ACC112 (cell line): ENCODE results near the gene CPSF2.
"Not testable (repeated sequence)": the region's sequence is repeated elsewhere in the genome, so short reads cannot be mapped to it uniquely, and the experiment has no call there.

ENCODE experiments used
- H2AFZ ChIP-seq: fragments of 200-600 bp; sonication (generic); one replicate; pipeline ENCODE4 v1.6.0; 2017; ENCODE audit warnings: antibody characterized with exemption, low read length; ENCODE audit not compliant: unreplicated experiment
- H3K27ac ChIP-seq: fragments of 200-600 bp; sonication (generic); 2 replicates; pipeline ENCODE4 v1.5.1; 2014; ENCODE audit warnings: low read depth, mild to moderate bottlenecking, antibody characterized with exemption, low read length, moderate library complexity
- H3K27me3 ChIP-seq: fragments of 200-600 bp; sonication (generic); 2 replicates; pipeline ENCODE4 v1.6.1; 2014; ENCODE audit warnings: mild to moderate bottlenecking, antibody characterized with exemption, low read length, moderate library complexity, mixed read lengths; ENCODE audit not compliant: insufficient read depth
- H3K36me3 ChIP-seq: fragments of 200-600 bp; sonication (generic); 2 replicates; pipeline ENCODE4 v1.6.1; 2016; ENCODE audit warnings: mild to moderate bottlenecking, antibody characterized with exemption, low read length, moderate library complexity, mixed read lengths; ENCODE audit not compliant: insufficient read depth
- H3K4me1 ChIP-seq: fragments of 200-600 bp; sonication (generic); one replicate; pipeline ENCODE4 v1.6.1; 2016; ENCODE audit warnings: low read length, mixed read lengths; ENCODE audit not compliant: insufficient read depth, unreplicated experiment, control insufficient read depth
- H3K4me3 ChIP-seq: fragments of 200-600 bp; sonication (generic); 2 replicates; pipeline ENCODE4 v1.5.1; 2014; ENCODE audit warnings: mild to moderate bottlenecking, low read depth, low read length
- H3K79me2 ChIP-seq: fragments of 200-600 bp; sonication (generic); one replicate; pipeline ENCODE4 v1.6.0; 2016; ENCODE audit warnings: low read length; ENCODE audit not compliant: control insufficient read depth, unreplicated experiment, insufficient read depth

Gene CPSF2

GRCh38 chr14:92198804-92199203, 77.0 kb downstream of the CPSF2 start:
- no peak overlapping the region for H3K4me3 ChIP-seq
- H3K36me3 ChIP-seq, result no peaks in the 10 kb centered on the region
- H3K79me2 ChIP-seq, result no peaks in the 10 kb centered on the region
- no peaks in the 10 kb centered on the region for H3K4me1 ChIP-seq
- H3K27me3 ChIP-seq, result peaks cover 63% of the 10 kb centered on the region
- H3K27ac ChIP-seq, result no peak overlapping the region
- no peak overlapping the region for H2AFZ ChIP-seq

- no peak overlapping the region for H2AFZ ChIP-seq
- H3K36me3 ChIP-seq, result no peaks in the 10 kb centered on the region
- H3K27ac ChIP-seq, result no peak overlapping the region
- H3K4me1 ChIP-seq, result no peaks in the 10 kb centered on the region
- H3K27me3 ChIP-seq, result peaks cover 72% of the 10 kb centered on the region
- no peaks in the 10 kb centered on the region for H3K79me2 ChIP-seq
- H3K4me3 ChIP-seq, result no peak overlapping the region
Measured at GRCh38 chr14:92199763-92200162, 78.0 kb downstream of the CPSF2 start.

GRCh38 chr14:92203116-92203515, 81.3 kb downstream of the CPSF2 start:
- Histone ChIP-seq H3K4me1 (no peaks in the 10 kb centered on the region), H2AFZ (no peak overlapping the region), H3K27me3 (peaks cover 76% of the 10 kb centered on the region), H3K27ac (no peak overlapping the region), H3K79me2 (no peaks in the 10 kb centered on the region), H3K36me3 (no peaks in the 10 kb centered on the region), H3K4me3 (no peak overlapping the region)

GRCh38 chr14:92204792-92205191, 83.0 kb downstream of the CPSF2 start:
- H3K36me3 ChIP-seq, result no peaks in the 10 kb centered on the region
- no peaks in the 10 kb centered on the region for H3K79me2 ChIP-seq
- no peak overlapping the region for H3K4me3 ChIP-seq
- H3K27me3 ChIP-seq, result peaks cover 62% of the 10 kb centered on the region
- no peak overlapping the region for H3K27ac ChIP-seq
- no peaks in the 10 kb centered on the region for H3K4me1 ChIP-seq
- H2AFZ ChIP-seq, result no peak overlapping the region

- Histone ChIP-seq H3K36me3 (no peaks in the 10 kb centered on the region), H3K27me3 (peaks cover 43% of the 10 kb centered on the region), H3K4me3 (no peak overlapping the region), H3K27ac (no peak overlapping the region), H3K4me1 (no peaks in the 10 kb centered on the region), H3K79me2 (no peaks in the 10 kb centered on the region), H2AFZ (no peak overlapping the region)
Measured at GRCh38 chr14:92207012-92207927, 85.5 kb downstream of the CPSF2 start.

- no peaks in the 10 kb centered on the region for H3K36me3 ChIP-seq
- H3K27ac ChIP-seq, result no peak overlapping the region
- H3K27me3 ChIP-seq, result peaks cover 37% of the 10 kb centered on the region
- H3K79me2 ChIP-seq, result no peaks in the 10 kb centered on the region
- no peaks in the 10 kb centered on the region for H3K4me1 ChIP-seq
- no peak overlapping the region for H2AFZ ChIP-seq
- no peak overlapping the region for H3K4me3 ChIP-seq
Measured at GRCh38 chr14:92207928-92208265, 86.1 kb downstream of the CPSF2 start.

GRCh38 chr14:92209141-92209540, 87.4 kb downstream of the CPSF2 start:
- Histone ChIP-seq H3K27me3 (peaks cover 30% of the 10 kb centered on the region), H3K27ac (no peak overlapping the region), H2AFZ (no peak overlapping the region), H3K79me2 (no peaks in the 10 kb centered on the region), H3K36me3 (no peaks in the 10 kb centered on the region), H3K4me3 (no peak overlapping the region), H3K4me1 (no peaks in the 10 kb centered on the region)

GRCh38 chr14:92213125-92213524, 91.4 kb downstream of the CPSF2 start:
- not testable (repeated sequence) for H3K27ac ChIP-seq, H3K4me3 ChIP-seq, H3K4me1 ChIP-seq, H3K36me3 ChIP-seq, H3K79me2 ChIP-seq, H2AFZ ChIP-seq
- peaks cover 32% of the 10 kb centered on the region for H3K27me3 ChIP-seq

- Histone ChIP-seq H3K36me3 (no peaks in the 10 kb centered on the region), H3K4me1 (peaks cover 5% of the 10 kb centered on the region), H3K27ac (no peak overlapping the region), H3K4me3 (no peak overlapping the region), H3K79me2 (no peaks in the 10 kb centered on the region), H3K27me3 (peaks cover 37% of the 10 kb centered on the region), H2AFZ (no peak overlapping the region)
Measured at GRCh38 chr14:92215579-92215978, 93.8 kb downstream of the CPSF2 start.

GRCh38 chr14:92217936-92218335, 96.2 kb downstream of the CPSF2 start:
- peaks cover 44% of the 10 kb centered on the region for H3K27me3 ChIP-seq

More at GRCh38 chr14:92217936-92218335, 96.2 kb downstream of the CPSF2 start:
- Histone ChIP-seq H3K4me3 (no peak overlapping the region), H3K36me3 (no peaks in the 10 kb centered on the region), H3K79me2 (no peaks in the 10 kb centered on the region), H2AFZ (no peak overlapping the region), H3K4me1 (peaks cover 5% of the 10 kb centered on the region), H3K27ac (no peak overlapping the region)
